WTC11 (cell line): ENCODE data around the gene MEAK7.

Experiments
- GRHL2 ChIP-seq: fragments of 250-450 bp; sonication (Bioruptor Pico); IDR thresholded peaks from 2 replicates; pipeline ENCODE4 v1.8.0; 2022; ENCODE audit warnings: mild to moderate bottlenecking, moderate library complexity; ENCODE audit not compliant: insufficient replicate concordance, severe bottlenecking
- JUN ChIP-seq: sonication (generic); formaldehyde crosslinking; IDR thresholded peaks from 2 replicates; pipeline ENCODE4 v1.8.0; 2023; ENCODE audit warnings: mild to moderate bottlenecking, missing genetic modification reagents
- TCF7 ChIP-seq: sonication (generic); formaldehyde crosslinking; IDR thresholded peaks from 2 replicates; pipeline ENCODE4 v1.8.0; 2022; ENCODE audit warnings: mild to moderate bottlenecking, low read depth, missing genetic modification reagents, moderate library complexity
- ZBTB21 ChIP-seq: sonication (generic); formaldehyde crosslinking; IDR thresholded peaks from 2 replicates; pipeline ENCODE4 v1.8.1; 2023; ENCODE audit warnings: mild to moderate bottlenecking, missing genetic modification reagents, borderline replicate concordance
- TF ChIP-seq, protein P1 (sequence below): sonication (generic); formaldehyde crosslinking; IDR thresholded peaks from 2 replicates; pipeline ENCODE4 v1.8.0; 2022; ENCODE audit warnings: mild to moderate bottlenecking, missing genetic modification reagents
- TF ChIP-seq, protein P2 (sequence below): sonication (generic); formaldehyde crosslinking; IDR thresholded peaks from 2 replicates; pipeline ENCODE4 v1.8.1; 2023; ENCODE audit warnings: mild to moderate bottlenecking, missing genetic modification reagents
- TF ChIP-seq, protein P3 (sequence below): fragments of 200-600 bp; IDR thresholded peaks from 2 replicates; pipeline ENCODE4 v1.8.0; 2022; ENCODE audit warnings: antibody characterized with exemption
- TF ChIP-seq, protein P4 (sequence below): sonication (generic); formaldehyde crosslinking; IDR thresholded peaks from 2 replicates; pipeline ENCODE4 v1.8.0; 2022; ENCODE audit warnings: mild to moderate bottlenecking, missing genetic modification reagents

DNA sequence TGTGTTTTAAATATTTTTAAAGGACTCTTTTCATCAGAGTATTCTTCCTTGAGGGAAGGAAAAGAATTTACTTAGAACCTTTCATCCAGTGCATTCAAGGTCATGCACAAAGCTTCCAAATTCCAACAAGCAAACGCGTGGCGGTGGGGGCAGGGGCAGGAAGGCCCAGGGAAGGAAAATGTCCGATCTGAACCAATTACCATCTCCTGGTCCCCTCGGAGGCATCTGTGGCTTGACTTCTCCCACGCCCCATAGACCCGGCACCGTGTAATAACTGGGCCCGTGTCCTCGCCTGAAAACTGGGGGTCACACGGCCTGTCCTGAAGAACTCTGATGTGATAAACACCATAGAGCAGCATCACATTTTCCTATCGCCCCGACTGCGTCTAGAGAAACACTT, 18.3 kb downstream of the MEAK7 start:
- TF ChIP-seq ZBTB21 (CRISPR knock-in tag) (no peak), GRHL2 (CRISPR knock-in tag) (no peak), TCF7 (CRISPR knock-in tag) (no peak), JUN (CRISPR knock-in tag) (no peak)
- TF ChIP-seq, protein P1, sequence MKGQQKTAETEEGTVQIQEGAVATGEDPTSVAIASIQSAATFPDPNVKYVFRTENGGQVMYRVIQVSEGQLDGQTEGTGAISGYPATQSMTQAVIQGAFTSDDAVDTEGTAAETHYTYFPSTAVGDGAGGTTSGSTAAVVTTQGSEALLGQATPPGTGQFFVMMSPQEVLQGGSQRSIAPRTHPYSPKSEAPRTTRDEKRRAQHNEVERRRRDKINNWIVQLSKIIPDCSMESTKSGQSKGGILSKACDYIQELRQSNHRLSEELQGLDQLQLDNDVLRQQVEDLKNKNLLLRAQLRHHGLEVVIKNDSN (CRISPR knock-in tag) = no peak
- TF ChIP-seq, protein P2, sequence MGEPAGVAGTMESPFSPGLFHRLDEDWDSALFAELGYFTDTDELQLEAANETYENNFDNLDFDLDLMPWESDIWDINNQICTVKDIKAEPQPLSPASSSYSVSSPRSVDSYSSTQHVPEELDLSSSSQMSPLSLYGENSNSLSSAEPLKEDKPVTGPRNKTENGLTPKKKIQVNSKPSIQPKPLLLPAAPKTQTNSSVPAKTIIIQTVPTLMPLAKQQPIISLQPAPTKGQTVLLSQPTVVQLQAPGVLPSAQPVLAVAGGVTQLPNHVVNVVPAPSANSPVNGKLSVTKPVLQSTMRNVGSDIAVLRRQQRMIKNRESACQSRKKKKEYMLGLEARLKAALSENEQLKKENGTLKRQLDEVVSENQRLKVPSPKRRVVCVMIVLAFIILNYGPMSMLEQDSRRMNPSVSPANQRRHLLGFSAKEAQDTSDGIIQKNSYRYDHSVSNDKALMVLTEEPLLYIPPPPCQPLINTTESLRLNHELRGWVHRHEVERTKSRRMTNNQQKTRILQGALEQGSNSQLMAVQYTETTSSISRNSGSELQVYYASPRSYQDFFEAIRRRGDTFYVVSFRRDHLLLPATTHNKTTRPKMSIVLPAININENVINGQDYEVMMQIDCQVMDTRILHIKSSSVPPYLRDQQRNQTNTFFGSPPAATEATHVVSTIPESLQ (CRISPR knock-in tag) = no peak
- TF ChIP-seq, protein P3, sequence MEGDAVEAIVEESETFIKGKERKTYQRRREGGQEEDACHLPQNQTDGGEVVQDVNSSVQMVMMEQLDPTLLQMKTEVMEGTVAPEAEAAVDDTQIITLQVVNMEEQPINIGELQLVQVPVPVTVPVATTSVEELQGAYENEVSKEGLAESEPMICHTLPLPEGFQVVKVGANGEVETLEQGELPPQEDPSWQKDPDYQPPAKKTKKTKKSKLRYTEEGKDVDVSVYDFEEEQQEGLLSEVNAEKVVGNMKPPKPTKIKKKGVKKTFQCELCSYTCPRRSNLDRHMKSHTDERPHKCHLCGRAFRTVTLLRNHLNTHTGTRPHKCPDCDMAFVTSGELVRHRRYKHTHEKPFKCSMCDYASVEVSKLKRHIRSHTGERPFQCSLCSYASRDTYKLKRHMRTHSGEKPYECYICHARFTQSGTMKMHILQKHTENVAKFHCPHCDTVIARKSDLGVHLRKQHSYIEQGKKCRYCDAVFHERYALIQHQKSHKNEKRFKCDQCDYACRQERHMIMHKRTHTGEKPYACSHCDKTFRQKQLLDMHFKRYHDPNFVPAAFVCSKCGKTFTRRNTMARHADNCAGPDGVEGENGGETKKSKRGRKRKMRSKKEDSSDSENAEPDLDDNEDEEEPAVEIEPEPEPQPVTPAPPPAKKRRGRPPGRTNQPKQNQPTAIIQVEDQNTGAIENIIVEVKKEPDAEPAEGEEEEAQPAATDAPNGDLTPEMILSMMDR = no peak
- TF ChIP-seq, protein P4, sequence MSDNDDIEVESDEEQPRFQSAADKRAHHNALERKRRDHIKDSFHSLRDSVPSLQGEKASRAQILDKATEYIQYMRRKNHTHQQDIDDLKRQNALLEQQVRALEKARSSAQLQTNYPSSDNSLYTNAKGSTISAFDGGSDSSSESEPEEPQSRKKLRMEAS (CRISPR knock-in tag) = no peak
